Esophagus muscularis mucosa (tissue), 4 donors: Measurements from ENCODE around the gene ESX1. TPM values are rescaled to one million over a fixed set of nuclear protein-coding genes. Genes with fewer than 3 reads are reported as not detected.

ENCODE experiments used
- DNase-seq: peaks from one replicate; pipeline ENCODE4 v3.0.0-alpha.2; 2017; ENCODE audit errors: extremely low spot score
- H3K27ac ChIP-seq, 4 donors: fragments of 200-600 bp; sonication (generic); replicated peaks in 1 of 4; 1 replicate in 3 of 4; 2 replicates in 1 of 4; pipeline ENCODE4 v1.5.1; 2016 to 2019; ENCODE audit warnings: mild to moderate bottlenecking in 1 of 4
- H3K27me3 ChIP-seq, 4 donors: fragments of 200-600 bp; sonication (generic); one replicate each; pipeline versions ENCODE4 v1.5.1 to v1.6.0; 2016 to 2019
- H3K36me3 ChIP-seq, 4 donors: fragments of 200-600 bp; sonication (generic); one replicate each; pipeline ENCODE4 v1.5.1; 2016 to 2019
- H3K4me1 ChIP-seq, 4 donors: fragments of 200-600 bp; sonication (generic); one replicate each; pipeline ENCODE4 v1.5.1; 2016 to 2019
- H3K4me3 ChIP-seq, 4 donors: fragments of 200-600 bp; sonication (generic); 1 replicate in 2 of 4; 2 replicates in 2 of 4; pipeline ENCODE4 v1.5.1; 2016 to 2019; ENCODE audit warnings: mild to moderate bottlenecking in 4 of 4, moderate library complexity in 1 of 4
- H3K9me3 ChIP-seq, 4 donors: fragments of 200-600 bp; sonication (generic); 1 replicate in 3 of 4; 2 replicates in 1 of 4; pipeline ENCODE4 v1.5.1; 2016 to 2019
- CTCF ChIP-seq, 3 experiments: fragments of 200-600 bp in 2 of 3; fragments of 450-650 bp in 1 of 3; sonication (generic) in 2 of 3; IDR thresholded peaks; one replicate each; pipeline ENCODE4 v1.5.1; 2017 to 2019; ENCODE audit warnings: antibody characterized with exemption in 3 of 3, mild to moderate bottlenecking in 2 of 3, moderate library complexity in 1 of 3
- EP300 ChIP-seq: sonication (generic); formaldehyde crosslinking; IDR thresholded peaks from one replicate; pipeline ENCODE4 v1.6.1; 2017; ENCODE audit warnings: antibody characterized with exemption
- POLR2A ChIP-seq: fragments of 450-650 bp; IDR thresholded peaks from one replicate; pipeline ENCODE4 v1.6.1; 2017; ENCODE audit warnings: antibody characterized with exemption, moderate library complexity, mild to moderate bottlenecking, low read depth
- POLR2AphosphoS5 ChIP-seq, 2 donors: sonication (generic); formaldehyde crosslinking; IDR thresholded peaks; one replicate each; pipeline ENCODE4 v1.6.1; 2017; ENCODE audit warnings: antibody characterized with exemption in 2 of 2
- WGBS: methylation state at CpG from one replicate; pipeline ENCODE4 v1.1.5; 2018; 5-methylcytosine and 5-hydroxymethylcytosine counted together
- intact Hi-C: fragments of 100-400 bp; cut with DNase I; formaldehyde crosslinking; loops from one replicate; pipeline ENCODE4 v1.15.1; 2023
- total RNA-seq, 4 donors: library from RNA; depleted of rRNA; stranded (reverse); fragments of >200 nt; gene quantifications; one replicate each; pipeline versions ENCODE4 v1.1.0 to v1.2.1, GENCODE V29; 2016

ESX1 gene
- total RNA-seq, 4 donors from 2014 or later = not detected

GRCh38 chrX:104211187-104211586 lies 43.5 kb downstream of the ESX1 start:
- Histone ChIP-seq H3K27me3 (no peaks in the 10 kb centered on the region), H3K4me3 (no peak overlapping the region), H3K9me3 (no peaks in the 10 kb centered on the region), H3K36me3 (no peaks in the 10 kb centered on the region), H3K4me1 (no peaks in the 10 kb centered on the region), H3K27ac (no peak overlapping the region)
- intact Hi-C loops = no loop called here
- no peak for DNase-seq
- TF ChIP-seq POLR2A (no peak), EP300 (no peak)
- 63% methylated on average over 5 of the region's 5 CpGs for WGBS

- no peaks in the 10 kb centered on the region for H3K4me1 ChIP-seq
- H3K9me3 ChIP-seq = no peaks in the 10 kb centered on the region
- H3K4me3 ChIP-seq = no peak overlapping the region
- no peak overlapping the region for H3K27ac ChIP-seq
- H3K27me3 ChIP-seq = no peaks in the 10 kb centered on the region
- DNase-seq = no peak
- intact Hi-C loops = no loop called here
- 86% methylated on average over 5 of the region's 5 CpGs for WGBS
- TF ChIP-seq CTCF (IDR thresholded peaks at IDR 0.05) (no peak), POLR2A (no peak), POLR2AphosphoS5 (IDR thresholded peaks at IDR 0.05) (no peak), EP300 (no peak)
- H3K36me3 ChIP-seq = peaks cover 0 to 2% (median under 1%) of the 10 kb centered on the region in 4 donors
Measured at GRCh38 chrX:104205548-104205947, 49.2 kb downstream of the ESX1 start.

Other genes with a start within 250 kb of the ESX1 start
- not detected for gene H2BW1, start 241.2 kb downstream of the ESX1 start, total RNA-seq
- not detected for gene H2BW2, start 215.0 kb downstream of the ESX1 start, total RNA-seq
- gene TMSB15C, start 178.7 kb downstream of the ESX1 start, total RNA-seq = 1 to 10 TPM in 2 of 4 donors, under 1 TPM in 2; 0.83 to 2.1 (median 1.1) TPM
- 10 to 100 TPM in 1 of 4 donors, 1 to 10 TPM in 3; 1.5 to 12.3 (median 3.7) TPM for gene ZCCHC18, start 142.4 kb downstream of the ESX1 start, total RNA-seq
- gene SLC25A53, start 97.9 kb downstream of the ESX1 start, total RNA-seq = 10 to 100 TPM; 23.9 to 28.8 (median 24.8) TPM
- gene FAM199X, start 88.5 kb downstream of the ESX1 start, total RNA-seq = 10 to 100 TPM; 19.9 to 25.6 (median 21.0) TPM